ENCODE measurements around the gene RNF39.
"Not testable (repeated sequence)": the region's sequence is repeated elsewhere in the genome, so short reads cannot be mapped to it uniquely, and the experiment has no call there.

RNF39 gene

GRCh38 chr6:30047220-30047619 lies 28.3 kb downstream of the RNF39 start:
- Histone ChIP-seq H3K4me1 (ENCODE audit: control insufficient read depth, insufficient read depth, low read length) (no peaks in the 10 kb centered on the region), H3K9me3 (replicated peaks; ENCODE audit: low read length) (no peaks in the 10 kb centered on the region), H3K27me3 (ENCODE audit: control insufficient read depth, insufficient read depth, low read length) (no peaks in the 10 kb centered on the region), H3K9ac (ENCODE audit: low read depth, low read length) (no peak overlapping the region), H3K4me3 (ENCODE audit: low read length) (no peak overlapping the region), H3K36me3 (ENCODE audit: insufficient read depth, low read length) (no peaks in the 10 kb centered on the region), H3K4me2 (ENCODE audit: low read length) (no peak overlapping the region)

- Histone ChIP-seq H3K27me3 (ENCODE audit: control insufficient read depth, insufficient read depth, low read length) (no peaks in the 10 kb centered on the region), H3K9me3 (replicated peaks; ENCODE audit: low read length) (no peaks in the 10 kb centered on the region), H3K4me1 (ENCODE audit: control insufficient read depth, insufficient read depth, low read length) (no peaks in the 10 kb centered on the region), H3K4me3 (ENCODE audit: low read length) (no peak overlapping the region), H3K36me3 (ENCODE audit: insufficient read depth, low read length) (no peaks in the 10 kb centered on the region), H3K4me2 (ENCODE audit: low read length) (no peak overlapping the region), H3K9ac (ENCODE audit: low read depth, low read length) (no peak overlapping the region)
Measured at GRCh38 chr6:30044630-30045029, 30.9 kb downstream of the RNF39 start.

GRCh38 chr6:30043744-30044143 lies 31.8 kb downstream of the RNF39 start:
- no peaks in the 10 kb centered on the region for H3K4me1 ChIP-seq (ENCODE audit: control insufficient read depth, insufficient read depth, low read length)
- H3K36me3 ChIP-seq (ENCODE audit: insufficient read depth, low read length): no peaks in the 10 kb centered on the region
- H3K27me3 ChIP-seq (ENCODE audit: control insufficient read depth, insufficient read depth, low read length): no peaks in the 10 kb centered on the region
- no peaks in the 10 kb centered on the region for H3K9me3 ChIP-seq (replicated peaks; ENCODE audit: low read length)
- no peak overlapping the region for H3K4me2 ChIP-seq (ENCODE audit: low read length)
- H3K4me3 ChIP-seq (ENCODE audit: low read length): no peak overlapping the region
- no peak overlapping the region for H3K9ac ChIP-seq (ENCODE audit: low read depth, low read length)

- Histone ChIP-seq H3K4me2 (ENCODE audit: low read length) (no peak overlapping the region), H3K9me3 (replicated peaks; ENCODE audit: low read length) (no peaks in the 10 kb centered on the region), H3K4me1 (ENCODE audit: control insufficient read depth, insufficient read depth, low read length) (no peaks in the 10 kb centered on the region), H3K4me3 (ENCODE audit: low read length) (no peak overlapping the region), H3K9ac (ENCODE audit: low read depth, low read length) (no peak overlapping the region), H3K27me3 (ENCODE audit: control insufficient read depth, insufficient read depth, low read length) (no peaks in the 10 kb centered on the region), H3K36me3 (ENCODE audit: insufficient read depth, low read length) (no peaks in the 10 kb centered on the region)
Measured at GRCh38 chr6:30042914-30043313, 32.7 kb downstream of the RNF39 start.

- Histone ChIP-seq H3K9me3 (replicated peaks; ENCODE audit: low read length) (no peaks in the 10 kb centered on the region), H3K4me1 (ENCODE audit: control insufficient read depth, insufficient read depth, low read length) (no peaks in the 10 kb centered on the region), H3K9ac (ENCODE audit: low read depth, low read length) (no peak overlapping the region), H3K36me3 (ENCODE audit: insufficient read depth, low read length) (no peaks in the 10 kb centered on the region), H3K4me2 (ENCODE audit: low read length) (no peak overlapping the region), H3K4me3 (ENCODE audit: low read length) (no peak overlapping the region), H3K27me3 (ENCODE audit: control insufficient read depth, insufficient read depth, low read length) (no peaks in the 10 kb centered on the region)
Measured at GRCh38 chr6:30042476-30042875, 33.1 kb downstream of the RNF39 start.

GRCh38 chr6:30041821-30042220 lies 33.7 kb downstream of the RNF39 start:
- Histone ChIP-seq H3K27me3 (ENCODE audit: control insufficient read depth, insufficient read depth, low read length) (no peaks in the 10 kb centered on the region), H3K4me3 (ENCODE audit: low read length) (no peak overlapping the region), H3K9ac (ENCODE audit: low read depth, low read length) (no peak overlapping the region), H3K4me1 (ENCODE audit: control insufficient read depth, insufficient read depth, low read length) (no peaks in the 10 kb centered on the region), H3K9me3 (replicated peaks; ENCODE audit: low read length) (no peaks in the 10 kb centered on the region), H3K36me3 (ENCODE audit: insufficient read depth, low read length) (no peaks in the 10 kb centered on the region), H3K4me2 (ENCODE audit: low read length) (no peak overlapping the region)

- Histone ChIP-seq H3K4me2 (ENCODE audit: low read length) (no peak overlapping the region), H3K9ac (ENCODE audit: low read depth, low read length) (no peak overlapping the region), H3K4me3 (ENCODE audit: low read length) (no peak overlapping the region), H3K36me3 (ENCODE audit: insufficient read depth, low read length) (no peaks in the 10 kb centered on the region), H3K9me3 (replicated peaks; ENCODE audit: low read length) (no peaks in the 10 kb centered on the region), H3K4me1 (ENCODE audit: control insufficient read depth, insufficient read depth, low read length) (no peaks in the 10 kb centered on the region), H3K27me3 (ENCODE audit: control insufficient read depth, insufficient read depth, low read length) (no peaks in the 10 kb centered on the region)
Measured at GRCh38 chr6:30041221-30041620, 34.3 kb downstream of the RNF39 start.

- H3K4me3 ChIP-seq (ENCODE audit: low read length): no peak overlapping the region
- no peaks in the 10 kb centered on the region for H3K27me3 ChIP-seq (ENCODE audit: control insufficient read depth, insufficient read depth, low read length)
- no peaks in the 10 kb centered on the region for H3K9me3 ChIP-seq (replicated peaks; ENCODE audit: low read length)
- no peaks in the 10 kb centered on the region for H3K4me1 ChIP-seq (ENCODE audit: control insufficient read depth, insufficient read depth, low read length)
- H3K4me2 ChIP-seq (ENCODE audit: low read length): no peak overlapping the region
- H3K36me3 ChIP-seq (ENCODE audit: insufficient read depth, low read length): no peaks in the 10 kb centered on the region
- no peak overlapping the region for H3K9ac ChIP-seq (ENCODE audit: low read depth, low read length)
Measured at GRCh38 chr6:30037182-30037788, 38.3 kb downstream of the RNF39 start.

GRCh38 chr6:30035784-30036183 lies 39.8 kb downstream of the RNF39 start:
- Histone ChIP-seq H3K9me3 (replicated peaks; ENCODE audit: low read length) (no peaks in the 10 kb centered on the region), H3K36me3 (ENCODE audit: insufficient read depth, low read length) (no peaks in the 10 kb centered on the region), H3K4me3 (ENCODE audit: low read length) (no peak overlapping the region), H3K9ac (ENCODE audit: low read depth, low read length) (no peak overlapping the region), H3K4me1 (ENCODE audit: control insufficient read depth, insufficient read depth, low read length) (no peaks in the 10 kb centered on the region), H3K4me2 (ENCODE audit: low read length) (no peak overlapping the region), H3K27me3 (ENCODE audit: control insufficient read depth, insufficient read depth, low read length) (no peaks in the 10 kb centered on the region)

- not testable (repeated sequence) for H3K4me3 ChIP-seq (ENCODE audit: low read length); H3K4me1 ChIP-seq (ENCODE audit: control insufficient read depth, insufficient read depth, low read length); H3K4me2 ChIP-seq (ENCODE audit: low read length); H3K36me3 ChIP-seq (ENCODE audit: insufficient read depth, low read length); H3K9ac ChIP-seq (ENCODE audit: low read depth, low read length); H3K27me3 ChIP-seq (ENCODE audit: control insufficient read depth, insufficient read depth, low read length); H3K9me3 ChIP-seq (replicated peaks; ENCODE audit: low read length)
Measured at GRCh38 chr6:30033440-30033839, 42.1 kb downstream of the RNF39 start.

GRCh38 chr6:30031381-30031780 lies 44.2 kb downstream of the RNF39 start:
- no peaks in the 10 kb centered on the region for H3K9me3 ChIP-seq (replicated peaks; ENCODE audit: low read length)
- H3K27me3 ChIP-seq (ENCODE audit: control insufficient read depth, insufficient read depth, low read length): no peaks in the 10 kb centered on the region
- H3K4me2 ChIP-seq (ENCODE audit: low read length): no peak overlapping the region
- H3K9ac ChIP-seq (ENCODE audit: low read depth, low read length): no peak overlapping the region
- no peaks in the 10 kb centered on the region for H3K36me3 ChIP-seq (ENCODE audit: insufficient read depth, low read length)
- H3K4me1 ChIP-seq (ENCODE audit: control insufficient read depth, insufficient read depth, low read length): no peaks in the 10 kb centered on the region
- no peak overlapping the region for H3K4me3 ChIP-seq (ENCODE audit: low read length)

- no peaks in the 10 kb centered on the region for H3K4me1 ChIP-seq (ENCODE audit: control insufficient read depth, insufficient read depth, low read length)
- H3K9me3 ChIP-seq (replicated peaks; ENCODE audit: low read length): no peaks in the 10 kb centered on the region
- H3K9ac ChIP-seq (ENCODE audit: low read depth, low read length): no peak overlapping the region
- H3K4me3 ChIP-seq (ENCODE audit: low read length): no peak overlapping the region
- no peak overlapping the region for H3K4me2 ChIP-seq (ENCODE audit: low read length)
- H3K36me3 ChIP-seq (ENCODE audit: insufficient read depth, low read length): no peaks in the 10 kb centered on the region
- no peaks in the 10 kb centered on the region for H3K27me3 ChIP-seq (ENCODE audit: control insufficient read depth, insufficient read depth, low read length)
Measured at GRCh38 chr6:30029588-30029987, 46.0 kb downstream of the RNF39 start.

Measured in skeletal muscle satellite cell (primary cell).